CD8-positive, alpha-beta memory T cell (primary cell): ENCODE measurements around the gene PTK7. TPM values are rescaled to one million over a fixed set of nuclear protein-coding genes. Genes with fewer than 3 reads are reported as not detected.

Experiments
- CTCF ChIA-PET: fragments of 350-600 bp; sonication (Branson Sonifier 250); formaldehyde crosslinking; loops from one replicate; lab custom pipeline; 2021; ENCODE audit warnings: antibody characterized with exemption; lab: Charles Lee
- POLR2A ChIA-PET: fragments of 350-600 bp; sonication (Branson Sonifier 250); formaldehyde crosslinking; loops from one replicate; lab custom pipeline; 2021; ENCODE audit warnings: antibody characterized with exemption; lab: Charles Lee
- DNase-seq, 5 donors: peaks; one replicate each; pipeline versions ENCODE4 v3.0.0 to v3.0.0-alpha.2; 2020 to 2022; ENCODE audit warnings: mixed read lengths in 1 of 5
- H3K27ac ChIP-seq: one replicate; pipeline ENCODE4 v1.7.0; 2013; ENCODE audit warnings: low read depth, mild to moderate bottlenecking, low read length, moderate library complexity
- H3K27me3 ChIP-seq: 2 replicates; pipeline ENCODE4 v1.7.0; 2013; ENCODE audit warnings: low read length, mild to moderate bottlenecking; ENCODE audit not compliant: insufficient read depth, poor library complexity, severe bottlenecking
- H3K36me3 ChIP-seq: 2 replicates; pipeline ENCODE4 v1.7.0; 2013; ENCODE audit warnings: mild to moderate bottlenecking, low read length, moderate library complexity; ENCODE audit not compliant: insufficient read depth
- H3K4me1 ChIP-seq: 2 replicates; pipeline ENCODE4 v1.7.0; 2013; ENCODE audit warnings: mild to moderate bottlenecking, low read length, moderate library complexity; ENCODE audit not compliant: insufficient read depth
- H3K4me3 ChIP-seq: 2 replicates; pipeline ENCODE4 v1.7.0; 2013; ENCODE audit warnings: mild to moderate bottlenecking, low read length
- H3K9me3 ChIP-seq: 2 replicates; pipeline ENCODE4 v1.7.0; 2013; ENCODE audit warnings: mild to moderate bottlenecking, low read length
- H3K27ac Mint-ChIP-seq, 8 donors: one replicate each; pipeline ENCODE4 v1.8.0; 2020 to 2021; ENCODE audit warnings: mixed read lengths in 8 of 8, mild to moderate bottlenecking in 6 of 8, inconsistent platforms in 3 of 8, moderate library complexity in 3 of 8
- H3K27me3 Mint-ChIP-seq, 2 donors: one replicate each; pipeline ENCODE4 v1.8.0; 2020 to 2021; ENCODE audit warnings: mixed read lengths in 2 of 2, mild to moderate bottlenecking in 1 of 2, moderate library complexity in 1 of 2
- H3K36me3 Mint-ChIP-seq, 3 donors: one replicate each; pipeline ENCODE4 v1.8.0; 2020 to 2021; ENCODE audit warnings: mixed read lengths in 3 of 3, inconsistent platforms in 1 of 3, mild to moderate bottlenecking in 1 of 3
- H3K4me1 Mint-ChIP-seq, 3 donors: one replicate each; pipeline ENCODE4 v1.8.0; 2020 to 2021; ENCODE audit warnings: mixed read lengths in 3 of 3, inconsistent platforms in 1 of 3, mild to moderate bottlenecking in 1 of 3
- H3K4me3 Mint-ChIP-seq, 7 donors: one replicate each; pipeline ENCODE4 v1.8.0; 2020 to 2021; ENCODE audit warnings: mixed read lengths in 7 of 7, mild to moderate bottlenecking in 6 of 7, moderate library complexity in 4 of 7, inconsistent platforms in 2 of 7
- H3K9me3 Mint-ChIP-seq, 5 donors: one replicate each; pipeline ENCODE4 v1.8.0; 2020 to 2022; ENCODE audit warnings: mixed read lengths in 5 of 5, mild to moderate bottlenecking in 3 of 5, moderate library complexity in 2 of 5, inconsistent platforms in 1 of 5
- polyA plus RNA-seq: library from polyadenylated mRNA; unstranded; fragments of 300-500 nt; fragmentation: Illumina TruSeq; gene quantifications from one replicate; pipeline ENCODE4 v1.2.3, GENCODE V29; 2021
- total RNA-seq, 2 experiments: library from RNA; stranded (reverse); gene quantifications; one replicate each; pipeline ENCODE4 v1.2.3, GENCODE V29; 2021

Gene PTK7
- total RNA-seq (1 to 10 TPM; 1.6 TPM), polyA plus RNA-seq (1.9 TPM)

DNA sequence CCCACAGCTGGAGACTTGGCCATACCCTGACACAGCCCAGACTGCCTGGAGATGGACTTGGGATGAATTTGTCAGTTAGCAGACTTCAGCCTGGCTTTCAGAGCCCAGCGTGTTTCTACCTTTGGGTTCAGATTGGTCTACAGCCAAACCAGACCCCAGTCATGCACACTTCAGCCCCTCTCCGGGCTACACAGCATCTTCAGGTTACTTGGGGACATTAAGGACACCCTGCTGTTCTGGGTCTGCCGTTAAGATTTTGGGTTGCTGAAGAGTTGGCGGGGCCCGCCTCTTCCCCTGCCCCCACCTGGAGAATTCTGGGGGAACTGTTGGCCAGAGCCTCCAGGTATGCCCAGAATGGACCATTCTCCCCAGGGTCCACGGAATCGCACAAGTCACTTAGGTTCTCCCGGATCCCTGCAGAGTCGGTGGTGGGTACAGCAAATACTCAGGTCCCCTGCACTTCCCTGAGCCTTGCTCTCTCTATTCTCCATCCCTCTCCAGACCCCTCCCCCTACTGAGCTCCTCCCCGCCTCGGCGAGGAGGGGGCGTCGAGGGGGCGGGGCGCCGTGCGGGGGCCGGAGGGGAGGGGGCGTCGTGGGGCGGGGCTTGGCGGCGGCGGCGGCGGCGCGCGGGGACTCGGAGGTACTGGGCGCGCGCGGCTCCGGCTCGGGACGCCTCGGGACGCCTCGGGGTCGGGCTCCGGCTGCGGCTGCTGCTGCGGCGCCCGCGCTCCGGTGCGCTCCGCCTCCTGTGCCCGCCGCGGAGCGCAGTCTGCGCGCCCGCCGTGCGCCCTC is at the start of gene PTK7:
Gene PTK7 (plus strand): TSS at position 645 of the 794 bp plus-strand sequence. CDS start 175 bp downstream, outside the sequence.
- Histone ChIP-seq H3K36me3 (no peaks in the 10 kb centered on the region), H3K4me1 (peaks cover 7% of the 10 kb centered on the region), H3K4me3 (peak within 1 kb of the TSS; percentile 49), H3K27ac (no peak within 1 kb of the TSS), H3K9me3 (no peaks in the 10 kb centered on the region), H3K27me3 (peaks cover 9% of the 10 kb centered on the region)
- no peak for DNase-seq
- CTCF ChIA-PET, result interaction anchor here (1.8 kb wide), 1 partner anchor 68 kb away, joined by 4 read pairs; no protein-coding TSS in a partner anchor
- peaks cover 17 to 30% (median 26%) of the 10 kb centered on the region in 3 donors for H3K36me3 Mint-ChIP-seq
- H3K4me3 Mint-ChIP-seq, result peak within 1 kb of the TSS; percentile 42 to 79 (median 62)
- H3K27ac Mint-ChIP-seq, result no peak within 1 kb of the TSS
- no peaks in the 10 kb centered on the region for H3K9me3 Mint-ChIP-seq
- peaks cover 20 to 21% of the 10 kb centered on the region in 2 donors for H3K27me3 Mint-ChIP-seq
- peaks cover 0 to 20% (median 8%) of the 10 kb centered on the region in 3 donors for H3K4me1 Mint-ChIP-seq
- POLR2A ChIA-PET, result no interaction called here

DNA sequence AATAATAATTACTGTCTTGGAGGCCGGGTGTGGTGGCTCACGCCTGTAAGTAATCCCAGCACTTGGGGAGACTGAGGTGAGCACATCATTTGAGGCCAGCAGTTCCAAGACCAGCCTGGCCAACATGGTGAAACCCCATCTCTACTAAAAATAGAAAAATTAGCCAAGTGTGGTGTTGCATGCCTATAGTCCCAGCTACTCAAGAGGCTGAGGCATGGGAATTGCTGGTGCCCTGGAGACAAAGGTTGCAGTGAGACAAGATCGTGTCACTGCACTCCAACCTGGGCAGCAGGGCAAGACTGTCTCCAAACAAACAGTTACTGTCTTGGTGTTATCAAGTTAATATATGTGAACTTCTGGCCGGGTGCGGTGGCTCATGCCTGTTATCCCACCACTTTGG is 49.7 kb upstream of the PTK7 start:
- no peak for DNase-seq
- Mint-ChIP-seq H3K27ac (peak overlapping the region in 2 of 8 donors; percentile 40 to 54), H3K4me1 (peaks cover 17 to 22% (median 20%) of the 10 kb centered on the region in 3 donors), H3K4me3 (peak overlapping the region in 1 of 7 donors; percentile 70), H3K36me3 (peaks cover 14 to 63% (median 21%) of the 10 kb centered on the region in 3 donors), H3K27me3 (peaks cover 0 to 1% of the 10 kb centered on the region in 2 donors), H3K9me3 (no peaks in the 10 kb centered on the region)
- POLR2A ChIA-PET, result no interaction called here
- no peak overlapping the region for H3K4me3 ChIP-seq
- no peaks in the 10 kb centered on the region for H3K9me3 ChIP-seq
- no peaks in the 10 kb centered on the region for H3K27me3 ChIP-seq
- CTCF ChIA-PET, result interaction anchor here (3.2 kb wide), 1 partner anchor 117 kb away, joined by 13 read pairs; no protein-coding TSS in a partner anchor
- peaks cover 19% of the 10 kb centered on the region for H3K4me1 ChIP-seq
- H3K36me3 ChIP-seq, result peaks cover 53% of the 10 kb centered on the region
- H3K27ac ChIP-seq, result no peak overlapping the region

DNA sequence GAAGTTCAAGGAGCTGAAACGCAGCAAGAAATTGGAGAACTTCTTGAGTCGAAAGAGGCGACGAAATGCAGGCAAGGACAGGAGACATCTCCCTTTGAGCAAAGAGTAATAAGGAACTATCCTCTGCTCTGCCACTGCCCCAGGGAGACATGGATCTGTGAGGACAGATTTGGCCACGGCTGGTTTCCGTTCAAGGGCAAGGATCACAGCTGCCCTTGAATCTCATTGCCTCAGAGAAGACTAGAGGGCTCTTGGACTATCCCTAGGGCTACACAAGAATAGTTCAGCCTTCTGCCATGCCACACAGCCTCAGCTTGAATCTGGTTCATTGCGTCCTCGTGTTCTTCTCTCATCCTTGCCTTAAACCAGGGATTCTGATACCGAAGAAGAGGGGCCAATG is 47.0 kb upstream of the PTK7 start:
- no peak overlapping the region for H3K27ac Mint-ChIP-seq
- H3K4me1 Mint-ChIP-seq, result peaks cover 10 to 14% (median 11%) of the 10 kb centered on the region in 3 donors
- ChIA-PET CTCF (no interaction called here), POLR2A (no interaction called here)
- no peak overlapping the region for H3K27ac ChIP-seq
- H3K27me3 ChIP-seq, result no peaks in the 10 kb centered on the region
- H3K9me3 ChIP-seq, result no peaks in the 10 kb centered on the region
- H3K9me3 Mint-ChIP-seq, result no peaks in the 10 kb centered on the region
- H3K4me1 ChIP-seq, result peaks cover 7% of the 10 kb centered on the region
- peak overlapping the region in 1 of 7 donors; percentile 24 for H3K4me3 Mint-ChIP-seq
- H3K36me3 Mint-ChIP-seq, result peaks cover 14 to 80% (median 17%) of the 10 kb centered on the region in 3 donors
- peaks cover 0 to 1% of the 10 kb centered on the region in 2 donors for H3K27me3 Mint-ChIP-seq
- peaks cover 59% of the 10 kb centered on the region for H3K36me3 ChIP-seq
- no peak overlapping the region for H3K4me3 ChIP-seq
- no peak for DNase-seq

DNA sequence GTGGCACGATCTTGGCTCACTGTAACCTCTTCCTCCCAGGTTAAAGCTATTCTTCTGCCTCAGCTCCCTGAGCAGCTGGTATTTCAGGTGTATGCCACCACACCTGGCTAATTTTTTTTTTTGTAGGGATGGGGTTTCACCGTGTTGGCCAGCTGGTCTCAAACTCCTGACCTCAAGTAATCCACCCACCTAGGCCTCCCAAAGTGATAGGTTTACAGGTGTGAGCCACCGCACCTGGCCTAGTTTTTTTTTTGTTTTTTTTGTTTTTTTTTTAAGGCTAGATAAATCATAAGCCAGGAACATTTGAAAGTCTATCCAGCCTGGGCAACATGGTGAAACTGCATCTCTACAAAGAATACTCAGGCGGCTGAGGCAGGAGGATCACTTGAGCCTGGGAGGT is 43.8 kb upstream of the PTK7 start:
- Mint-ChIP-seq H3K36me3 (peaks cover 4 to 72% (median 9%) of the 10 kb centered on the region in 3 donors), H3K9me3 (no peaks in the 10 kb centered on the region), H3K4me1 (peaks cover 0 to 6% (median 1%) of the 10 kb centered on the region in 3 donors), H3K27ac (no peak overlapping the region), H3K27me3 (no peaks in the 10 kb centered on the region), H3K4me3 (no peak overlapping the region)
- H3K4me3 ChIP-seq, result no peak overlapping the region
- H3K9me3 ChIP-seq, result no peaks in the 10 kb centered on the region
- no peak for DNase-seq
- peaks cover 30% of the 10 kb centered on the region for H3K36me3 ChIP-seq
- no peaks in the 10 kb centered on the region for H3K4me1 ChIP-seq
- no peak overlapping the region for H3K27ac ChIP-seq
- POLR2A ChIA-PET, result no interaction called here
- H3K27me3 ChIP-seq, result no peaks in the 10 kb centered on the region
- CTCF ChIA-PET, result interaction anchor here (1.1 to 1.3 kb wide), 2 partner anchors 12 to 15 kb away, joined by 3 read pairs; no protein-coding TSS in a partner anchor

DNA sequence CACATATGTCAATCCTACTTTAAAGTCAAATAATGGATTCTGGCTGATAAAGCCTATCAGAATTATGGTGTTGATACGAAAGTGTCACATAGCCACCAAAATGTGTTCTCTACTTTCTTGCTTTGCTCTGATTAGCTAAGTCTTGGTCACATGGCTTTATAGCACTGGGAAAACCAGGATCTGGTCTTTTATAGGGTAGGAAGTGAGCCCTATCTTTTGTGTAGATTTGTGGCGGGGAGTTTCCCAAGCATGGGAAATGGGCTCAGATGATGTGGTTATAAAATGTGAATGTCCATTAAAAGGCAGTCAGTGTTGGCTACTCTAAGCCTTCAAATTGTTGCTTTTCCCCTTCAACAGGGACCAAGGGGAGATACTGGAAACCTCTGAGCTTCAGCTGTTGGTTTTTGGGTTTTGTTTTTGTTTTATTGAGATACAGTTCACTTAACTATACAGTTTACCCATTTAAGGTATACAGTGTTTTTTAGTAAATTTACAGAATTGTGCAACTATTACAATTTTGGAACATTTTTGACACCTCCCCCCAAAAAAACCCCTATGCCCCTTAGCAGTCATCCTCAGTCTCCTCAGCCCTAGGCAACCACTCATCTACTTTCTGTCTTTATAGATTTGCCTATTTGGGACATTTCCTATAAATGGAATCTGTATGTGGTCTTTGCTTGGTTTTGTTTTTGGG is 42.5 kb upstream of the PTK7 start:
- CTCF ChIA-PET, result interaction anchor here (1.3 to 1.4 kb wide), 2 partner anchors 15 to 17 kb away, joined by 3 to 4 read pairs; no protein-coding TSS in a partner anchor
- no peak overlapping the region for H3K4me3 ChIP-seq
- Mint-ChIP-seq H3K27ac (peak overlapping the region in 5 of 8 donors; percentile 3 to 71 (median 18)), H3K27me3 (no peaks in the 10 kb centered on the region), H3K9me3 (no peaks in the 10 kb centered on the region), H3K36me3 (peaks cover 0 to 72% (median 5%) of the 10 kb centered on the region in 3 donors), H3K4me3 (no peak overlapping the region), H3K4me1 (peaks cover 0 to 6% (median 0%) of the 10 kb centered on the region in 3 donors)
- no peaks in the 10 kb centered on the region for H3K27me3 ChIP-seq
- POLR2A ChIA-PET, result no interaction called here
- H3K4me1 ChIP-seq, result no peaks in the 10 kb centered on the region
- H3K9me3 ChIP-seq, result no peaks in the 10 kb centered on the region
- DNase-seq, result no peak
- no peak overlapping the region for H3K27ac ChIP-seq
- peaks cover 20% of the 10 kb centered on the region for H3K36me3 ChIP-seq

DNA sequence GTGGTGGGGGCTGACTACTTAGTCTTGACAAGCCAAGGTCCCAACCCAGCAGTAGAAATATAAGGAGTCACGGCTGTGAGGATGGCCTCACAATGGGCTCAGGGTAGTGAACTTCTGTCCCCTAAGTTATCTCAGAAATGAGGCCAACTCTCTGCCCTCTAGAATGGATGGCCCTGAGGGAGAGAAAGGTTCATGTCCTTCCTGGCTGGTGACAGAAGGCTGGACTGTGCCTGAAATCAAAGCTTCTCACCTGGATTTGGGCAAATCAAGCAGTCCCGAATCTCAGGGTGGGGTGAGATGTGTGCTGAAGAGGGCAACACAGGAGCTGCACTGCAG is 42.0 kb upstream of the PTK7 start:
- Mint-ChIP-seq H3K36me3 (peaks cover 0 to 72% (median 5%) of the 10 kb centered on the region in 3 donors), H3K4me3 (no peak overlapping the region), H3K4me1 (peaks cover 0 to 6% (median 0%) of the 10 kb centered on the region in 3 donors), H3K27ac (peak overlapping the region in 1 of 8 donors; percentile 40), H3K27me3 (no peaks in the 10 kb centered on the region), H3K9me3 (no peaks in the 10 kb centered on the region)
- POLR2A ChIA-PET, result interaction anchor here (0.7 kb wide), 1 partner anchor 24 kb away, joined by 4 read pairs; no protein-coding TSS in a partner anchor
- H3K9me3 ChIP-seq, result no peaks in the 10 kb centered on the region
- peaks cover 15% of the 10 kb centered on the region for H3K36me3 ChIP-seq
- CTCF ChIA-PET, result interaction anchor here (0.9 to 1.4 kb wide), 2 partner anchors 15 to 43 kb away, joined by 3 to 4 read pairs; no protein-coding TSS in a partner anchor
- H3K4me1 ChIP-seq, result no peaks in the 10 kb centered on the region
- no peaks in the 10 kb centered on the region for H3K27me3 ChIP-seq
- no peak overlapping the region for H3K27ac ChIP-seq
- H3K4me3 ChIP-seq, result no peak overlapping the region
- no peak for DNase-seq

DNA sequence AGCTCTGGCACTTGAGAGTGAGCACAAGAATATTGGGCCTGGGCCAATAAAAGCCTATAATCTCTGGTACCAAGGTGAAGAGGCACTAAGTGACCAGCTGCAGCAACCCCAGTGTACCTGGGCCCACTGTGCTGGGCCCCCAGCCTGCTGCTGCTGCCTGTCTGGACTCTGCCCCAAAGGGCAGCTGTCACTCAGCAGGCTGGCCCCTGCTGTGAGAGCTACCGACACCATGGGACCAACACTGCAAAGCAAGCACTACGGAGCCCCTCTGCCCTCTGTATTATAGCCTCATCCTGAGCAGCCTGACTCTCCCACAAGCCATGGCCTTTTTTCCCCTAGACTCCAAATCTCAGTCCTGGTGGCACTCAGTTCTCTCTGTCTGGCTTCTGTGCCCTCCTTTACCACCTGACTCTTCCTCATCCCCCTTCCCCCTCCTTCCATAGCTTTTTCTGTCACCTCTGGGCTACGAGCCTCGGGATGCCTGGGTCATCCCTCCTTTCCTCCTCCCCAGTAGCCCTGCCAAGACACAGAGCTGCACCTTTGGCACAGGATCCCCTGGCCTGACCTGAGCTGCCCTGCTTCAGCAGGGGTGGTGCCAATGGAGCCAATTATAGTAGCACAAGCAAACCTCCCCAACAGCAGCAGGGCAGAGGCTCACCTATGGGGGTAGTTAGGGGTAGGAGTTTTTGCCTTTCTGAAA is 40.5 kb upstream of the PTK7 start:
- H3K4me3 Mint-ChIP-seq, result no peak overlapping the region
- H3K36me3 Mint-ChIP-seq, result peaks cover 0 to 74% (median 2%) of the 10 kb centered on the region in 3 donors
- DNase-seq, result no peak
- H3K4me1 ChIP-seq, result no peaks in the 10 kb centered on the region
- no peaks in the 10 kb centered on the region for H3K27me3 ChIP-seq
- H3K9me3 Mint-ChIP-seq, result no peaks in the 10 kb centered on the region
- H3K27me3 Mint-ChIP-seq, result no peaks in the 10 kb centered on the region
- H3K4me3 ChIP-seq, result no peak overlapping the region
- ChIA-PET POLR2A (interaction anchor here (0.6 kb wide), 1 partner anchor 153 kb away, joined by 6 read pairs; no protein-coding TSS in a partner anchor), CTCF (interaction anchor here (1.2 kb wide), 1 partner anchor 15 kb away, joined by 3 read pairs; no protein-coding TSS in a partner anchor)
- H3K27ac Mint-ChIP-seq, result peak overlapping the region in 3 of 8 donors; percentile 29 to 56 (median 40)
- H3K27ac ChIP-seq, result no peak overlapping the region
- no peaks in the 10 kb centered on the region for H3K9me3 ChIP-seq
- H3K36me3 ChIP-seq, result peaks cover 6% of the 10 kb centered on the region
- H3K4me1 Mint-ChIP-seq, result peaks cover 0 to 6% (median 0%) of the 10 kb centered on the region in 3 donors
